Muscle of back (tissue), 11 donors: Measurements from ENCODE around the gene LZTFL1. TPM values are rescaled to one million over a fixed set of nuclear protein-coding genes. Genes with fewer than 3 reads are reported as not detected.

Experiments used
- DNase-seq, 3 donors: peaks; one replicate each; pipeline versions ENCODE4 v3.0.0 to v3.0.0-alpha.2; 2013
- polyA plus RNA-seq, 10 donors: library from polyadenylated mRNA; unstranded; fragments of 120-200 nt; gene quantifications; one replicate each; pipeline ENCODE4 v1.2.1, GENCODE V29; 2013; ENCODE audit not compliant: insufficient read length in 10 of 10

Gene LZTFL1
- polyA plus RNA-seq, 10 donors, result 13.1 to 21.7 (median 16.0) TPM

GRCh38 chr3:45817831-45818522, 23.9 kb downstream of the LZTFL1 start:
- peak; percentile 58 to 89 (median 82) for DNase-seq

GRCh38 chr3:45816544-45816943, 25.4 kb downstream of the LZTFL1 start:
- DNase-seq, result peak; percentile 36 to 48 (median 38)

- DNase-seq, result no peak
Measured at GRCh38 chr3:45814322-45814721, 27.6 kb downstream of the LZTFL1 start.

GRCh38 chr3:45807681-45808540, 34.0 kb downstream of the LZTFL1 start:
- DNase-seq, result peak in 2 of 3 donors; percentile 16 to 44

- no peak for DNase-seq
Measured at GRCh38 chr3:45807133-45807532, 34.8 kb downstream of the LZTFL1 start.

DNA sequence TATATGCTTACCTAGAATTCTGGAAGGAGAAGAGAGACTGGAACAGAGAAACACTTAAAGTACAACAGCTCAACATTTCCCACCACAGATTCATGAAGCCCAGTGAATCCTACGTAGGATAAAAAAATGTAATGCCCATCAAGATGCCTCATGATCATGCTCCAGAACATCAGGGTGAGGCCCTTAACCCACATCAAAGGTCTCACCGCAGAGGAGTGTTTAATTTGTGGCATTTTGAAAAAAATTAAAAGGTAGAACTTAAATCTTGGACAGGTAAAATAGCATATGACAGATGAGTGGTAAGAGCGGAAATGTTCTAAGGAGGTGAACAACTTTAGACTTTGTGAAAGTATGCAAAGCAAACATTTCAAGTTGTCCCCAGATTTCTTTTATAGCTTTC, 35.8 kb downstream of the LZTFL1 start:
- no peak for DNase-seq

GRCh38 chr3:45803252-45803935, 38.5 kb downstream of the LZTFL1 start:
- DNase-seq, result no peak

- DNase-seq, result no peak
Measured at GRCh38 chr3:45802146-45802545, 39.8 kb downstream of the LZTFL1 start.

DNA sequence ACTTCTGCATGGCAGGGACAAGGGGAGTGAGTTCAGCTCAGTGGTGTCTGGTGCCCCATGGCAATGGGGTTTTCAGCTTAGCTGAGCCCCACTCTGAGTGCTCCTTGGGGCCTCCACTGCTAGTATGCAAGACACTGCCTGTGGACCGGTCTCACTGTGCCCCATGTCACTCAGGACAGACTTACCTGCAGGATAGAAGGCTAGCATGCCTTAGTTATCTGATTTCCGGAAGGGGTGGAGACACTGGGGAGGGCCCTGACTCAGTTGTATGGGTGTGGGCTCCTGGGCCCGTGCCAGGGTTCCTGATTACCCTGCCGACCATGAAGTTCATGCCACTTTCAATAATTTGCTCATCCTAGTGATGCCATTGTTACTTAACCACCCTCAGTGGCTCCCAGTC, 41.3 kb downstream of the LZTFL1 start:
- DNase-seq, result no peak

- DNase-seq, result no peak
Measured at GRCh38 chr3:45799586-45799985, 42.3 kb downstream of the LZTFL1 start.

DNA sequence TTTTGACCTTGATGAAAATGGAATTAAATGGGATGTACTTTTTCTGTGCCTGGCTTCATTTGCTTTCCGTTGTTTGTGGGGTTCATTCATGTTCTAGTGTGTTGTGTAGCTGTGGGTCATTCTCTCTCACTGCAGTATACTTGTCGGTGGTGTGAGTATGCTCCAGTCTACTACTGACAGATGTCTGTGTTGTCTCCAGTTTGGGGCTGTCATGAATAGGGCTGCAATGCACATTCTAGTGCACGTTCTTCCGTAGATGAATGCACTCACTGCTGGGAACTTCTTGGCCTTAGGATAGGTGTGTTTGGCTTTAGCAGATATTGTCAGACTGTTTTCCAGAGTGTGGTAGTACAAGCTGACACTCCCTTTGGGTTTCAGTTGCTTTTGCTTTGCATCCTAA, 43.9 kb downstream of the LZTFL1 start:
- no peak for DNase-seq

DNA sequence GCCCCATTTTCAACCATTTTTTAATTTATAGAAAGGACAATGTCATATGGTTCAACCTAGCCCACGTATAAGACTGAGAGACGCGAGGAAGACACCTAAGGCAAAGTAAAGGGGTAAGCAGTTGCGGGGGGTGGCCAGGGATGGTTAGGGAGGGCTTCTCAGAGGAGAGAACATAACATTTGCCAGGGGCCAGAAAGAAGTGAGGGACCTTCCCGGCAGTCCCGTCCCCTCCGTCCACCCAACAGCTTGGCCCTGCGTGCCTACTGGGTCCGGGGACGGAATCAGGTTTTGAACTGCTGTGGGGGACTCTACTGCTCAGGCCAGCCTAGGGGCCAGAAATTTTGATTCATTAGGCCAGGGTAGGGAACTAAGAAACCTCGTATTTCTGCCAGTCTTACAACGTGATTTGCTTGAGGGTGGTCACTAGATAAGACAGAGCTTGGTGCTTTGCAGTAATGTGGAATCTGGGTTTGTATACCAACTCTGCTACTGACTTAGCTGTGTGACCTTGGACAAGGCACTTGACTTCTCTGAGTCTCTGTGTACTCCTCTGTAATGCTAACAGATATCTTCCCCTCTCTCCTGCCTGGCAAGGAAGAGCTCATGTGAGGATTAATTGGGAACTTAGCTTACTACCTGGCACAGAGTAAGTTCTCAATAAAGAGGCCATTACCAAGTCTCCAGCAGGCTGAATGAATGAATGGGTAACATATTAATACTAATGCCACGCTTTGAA, 44.8 kb downstream of the LZTFL1 start:
- no peak for DNase-seq

GRCh38 chr3:45795882-45796765, 45.8 kb downstream of the LZTFL1 start, which contains the start of gene SLC6A20:
TSS of gene SLC6A20 (minus strand) at chr3:45796536. CDS start at chr3:45796419, 117 bp downstream.
- DNase-seq, result peak in 2 of 3 donors; percentile 2 to 32

DNA sequence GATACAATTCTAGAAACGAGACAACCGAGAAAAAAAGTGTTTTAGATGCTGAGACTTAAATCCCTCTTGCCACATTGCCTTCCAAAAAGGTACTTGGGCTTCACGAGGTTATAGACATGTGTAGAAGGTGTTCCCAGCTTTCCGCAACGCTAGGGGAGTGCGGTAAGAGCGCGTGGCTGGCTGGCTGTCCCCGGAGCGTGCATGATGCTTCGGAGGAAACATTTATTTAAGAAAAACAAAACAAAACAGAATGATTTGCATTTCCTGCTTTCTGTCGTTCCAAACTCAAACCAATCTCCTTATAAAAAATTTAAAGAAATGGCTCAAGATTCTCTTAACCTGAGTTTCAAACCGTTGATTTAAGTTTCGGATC, 46.4 kb downstream of the LZTFL1 start:
- DNase-seq, result peak; percentile 4 to 65 (median 27)

DNA sequence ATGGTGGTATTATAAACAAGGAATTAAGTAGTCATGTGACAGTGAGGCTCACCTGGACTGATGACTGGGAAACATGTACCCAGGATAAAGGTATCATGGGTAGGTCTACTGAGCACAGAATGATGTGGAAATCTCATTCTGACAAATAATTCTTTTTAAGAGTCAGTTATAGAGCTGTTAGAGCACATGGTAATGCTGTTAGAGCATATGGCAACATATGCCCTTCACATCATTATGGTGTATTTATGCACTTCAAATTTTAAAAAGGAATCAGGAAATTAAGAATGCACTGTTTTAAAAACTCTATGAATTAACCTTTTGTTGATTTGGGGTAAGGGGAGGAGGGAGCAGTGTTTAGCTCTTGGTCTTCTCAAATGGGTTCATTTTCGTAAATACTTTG, 47.3 kb downstream of the LZTFL1 start:
- no peak for DNase-seq

DNA sequence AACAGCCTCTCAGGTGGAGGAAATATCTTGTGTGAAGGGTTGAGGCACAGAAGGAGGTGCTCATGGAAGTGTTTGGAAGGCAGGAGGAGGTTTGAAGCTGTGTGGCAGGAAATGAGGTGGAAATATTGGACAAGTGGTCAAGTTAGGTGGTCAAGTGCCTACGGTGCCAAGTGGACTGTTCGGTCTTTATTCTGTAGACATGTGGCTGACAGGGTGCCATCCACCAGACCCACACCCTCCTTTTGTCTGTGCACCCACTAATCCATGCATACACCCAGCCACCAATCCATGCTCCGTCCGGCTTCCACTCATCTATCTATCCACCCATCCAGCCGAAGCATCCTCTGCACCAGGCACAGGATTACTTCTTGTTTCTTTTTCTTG, 47.8 kb downstream of the LZTFL1 start:
- DNase-seq, result no peak

DNA sequence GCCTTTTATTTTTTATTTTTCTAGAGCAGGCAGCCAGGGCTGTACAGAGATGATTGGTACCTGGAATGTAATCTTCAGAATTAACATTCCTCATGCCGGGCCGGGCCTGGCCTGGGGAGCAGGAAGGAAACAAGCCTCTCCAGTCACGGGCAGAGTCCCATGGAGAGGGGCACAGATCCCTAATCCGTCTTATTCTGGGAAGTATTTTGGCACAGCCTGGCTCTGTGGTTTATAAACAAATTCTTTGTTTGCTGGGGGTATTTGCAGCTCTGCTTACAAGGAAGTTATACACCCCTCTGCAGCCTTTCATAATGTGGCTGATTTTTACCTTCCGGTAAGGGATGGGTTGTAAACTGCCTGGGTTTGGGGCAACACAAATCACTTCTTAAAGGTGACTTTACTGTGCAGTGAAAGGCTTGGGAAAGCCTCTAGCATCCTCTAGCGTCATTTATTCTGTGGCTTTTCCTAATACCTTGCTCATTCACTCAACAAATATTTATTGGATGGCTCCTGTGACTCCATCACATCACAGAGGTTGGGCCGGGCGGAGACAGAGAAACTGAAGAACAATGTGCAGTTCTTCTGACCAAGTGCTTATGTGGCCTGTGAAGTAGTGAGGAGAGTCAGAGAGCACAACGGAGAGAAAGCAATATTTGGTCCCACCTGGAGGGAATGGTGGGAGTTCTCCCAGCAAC, 48.3 kb downstream of the LZTFL1 start:
- DNase-seq, result no peak

GRCh38 chr3:45792516-45793172, 49.3 kb downstream of the LZTFL1 start:
- no peak for DNase-seq

GRCh38 chr3:45792036-45792435, 49.9 kb downstream of the LZTFL1 start:
- no peak for DNase-seq

- no peak for DNase-seq
Measured at GRCh38 chr3:45790596-45790995, 51.3 kb downstream of the LZTFL1 start.
